ENCODE data around the gene FCHO1. TPM values are rescaled to one million over a fixed set of nuclear protein-coding genes. Genes with fewer than 3 reads are reported as not detected.

FCHO1 gene
- 0.51 and 0.56 TPM in 2 replicates for total RNA-seq

- no peak for DNase-seq
Measured at GRCh38 chr19:17751103-17751911, at the start of gene FCHO1. Gene FCHO1, plus strand, starts transcription at chr19:17751477. Its CDS starts 3,688 bp downstream, at chr19:17755165.

GRCh38 chr19:17703824-17704463, 47.3 kb upstream of the FCHO1 start:
- peak; percentile 80 for DNase-seq

GRCh38 chr19:17706750-17707181, 44.5 kb upstream of the FCHO1 start:
- DNase-seq = peak; percentile 52

GRCh38 chr19:17711851-17712250, 39.4 kb upstream of the FCHO1 start:
- no peak for DNase-seq

- peak; percentile 17 for DNase-seq
Measured at GRCh38 chr19:17716309-17716929, 34.9 kb upstream of the FCHO1 start.

GRCh38 chr19:17718550-17718946, 32.7 kb upstream of the FCHO1 start:
- no peak for DNase-seq

- peak; percentile 56 for DNase-seq
Measured at GRCh38 chr19:17718947-17719711, 32.1 kb upstream of the FCHO1 start, which contains the start of gene MAP1S. Gene MAP1S, plus strand, starts transcription at chr19:17719480. Its CDS starts 23 bp downstream, at chr19:17719503.

GRCh38 chr19:17719730-17720400, 31.4 kb upstream of the FCHO1 start:
- no peak for DNase-seq

GRCh38 chr19:17720440-17720839, 30.8 kb upstream of the FCHO1 start:
- DNase-seq = peak; percentile 67

GRCh38 chr19:17721111-17721628, 30.1 kb upstream of the FCHO1 start:
- no peak for DNase-seq

GRCh38 chr19:17721821-17722220, 29.5 kb upstream of the FCHO1 start:
- peak; percentile 82 for DNase-seq

- no peak for DNase-seq
Measured at GRCh38 chr19:17722655-17723240, 28.5 kb upstream of the FCHO1 start.

- no peak for DNase-seq
Measured at GRCh38 chr19:17724655-17725054, 26.6 kb upstream of the FCHO1 start.

GRCh38 chr19:17725422-17726078, 25.7 kb upstream of the FCHO1 start:
- no peak for DNase-seq

- no peak for DNase-seq
Measured at GRCh38 chr19:17726136-17726741, 25.0 kb upstream of the FCHO1 start.

GRCh38 chr19:17726964-17727773, 24.1 kb upstream of the FCHO1 start:
- no peak for DNase-seq

- DNase-seq = no peak
Measured at GRCh38 chr19:17727843-17728242, 23.4 kb upstream of the FCHO1 start.

GRCh38 chr19:17733127-17733526, 18.1 kb upstream of the FCHO1 start:
- no peak for DNase-seq

GRCh38 chr19:17734146-17734545, 17.1 kb upstream of the FCHO1 start:
- DNase-seq = no peak

GRCh38 chr19:17735410-17735809, 15.9 kb upstream of the FCHO1 start:
- no peak for DNase-seq
